NCI-H82 treated with DMSO at 0.1 percent for 48 hours (cell line): ENCODE measurements around the gene CPEB3.
A peak's percentile ranks its signal among the peaks of the same experiment; 100 is the strongest.
"Not testable (repeated sequence)": the region's sequence is repeated elsewhere in the genome, so short reads cannot be mapped to it uniquely, and the experiment has no call there.

Source experiments
- DNase-seq: peaks from one replicate; lab custom pipeline; 2025; ENCODE audit not compliant: unreplicated experiment; lab: John Stamatoyannopoulos, UW

The CPEB3 gene

GRCh38 chr10:92215222-92215621 lies 75.7 kb downstream of the CPEB3 start:
- not testable (repeated sequence) for DNase-seq

GRCh38 chr10:92213049-92213448 lies 77.8 kb downstream of the CPEB3 start:
- no peak for DNase-seq

GRCh38 chr10:92208736-92209135 lies 82.1 kb downstream of the CPEB3 start:
- peak; percentile 50 for DNase-seq

GRCh38 chr10:92208157-92208720 lies 82.6 kb downstream of the CPEB3 start:
- DNase-seq = no peak

- DNase-seq = no peak
These were observed 83.8 kb downstream of the CPEB3 start for GRCh38 chr10:92207061-92207460.

GRCh38 chr10:92203919-92204623 lies 86.8 kb downstream of the CPEB3 start:
- DNase-seq = peak; percentile 62

- DNase-seq = no peak
These were observed 88.3 kb downstream of the CPEB3 start for GRCh38 chr10:92202536-92202935.

GRCh38 chr10:92200564-92200963 lies 90.3 kb downstream of the CPEB3 start:
- DNase-seq = no peak

GRCh38 chr10:92187101-92187500 lies 103.8 kb downstream of the CPEB3 start:
- DNase-seq = no peak

GRCh38 chr10:92184977-92185376 lies 105.9 kb downstream of the CPEB3 start:
- DNase-seq = no peak

GRCh38 chr10:92183199-92183598 lies 107.7 kb downstream of the CPEB3 start:
- no peak for DNase-seq

- DNase-seq = no peak
These were observed 109.3 kb downstream of the CPEB3 start for GRCh38 chr10:92181575-92181974.

- DNase-seq = no peak
These were observed 110.5 kb downstream of the CPEB3 start for GRCh38 chr10:92180399-92180798.

GRCh38 chr10:92177546-92177945 lies 113.3 kb downstream of the CPEB3 start:
- DNase-seq = no peak

GRCh38 chr10:92175164-92175563 lies 115.7 kb downstream of the CPEB3 start:
- DNase-seq = no peak

GRCh38 chr10:92173996-92174395 lies 116.9 kb downstream of the CPEB3 start:
- DNase-seq = no peak

GRCh38 chr10:92164036-92164696 lies 126.7 kb downstream of the CPEB3 start:
- DNase-seq = no peak

- DNase-seq = no peak
These were observed 128.3 kb downstream of the CPEB3 start for GRCh38 chr10:92162541-92162940.

- no peak for DNase-seq
These were observed 133.8 kb downstream of the CPEB3 start for GRCh38 chr10:92156874-92157773.

- no peak for DNase-seq
These were observed 140.1 kb downstream of the CPEB3 start for GRCh38 chr10:92150823-92151222.

GRCh38 chr10:92149261-92149660 lies 141.6 kb downstream of the CPEB3 start:
- no peak for DNase-seq
